HepG2 (cell line): ENCODE measurements around the gene PLCG1. TPM values are rescaled to one million over a fixed set of nuclear protein-coding genes. Genes with fewer than 3 reads are reported as not detected.
A peak's percentile ranks its signal among the peaks of the same experiment; 100 is the strongest.

ENCODE experiments used
- DR1 ChIP-seq: sonication (generic); formaldehyde crosslinking; IDR thresholded peaks from 2 replicates; pipeline ENCODE4 v1.8.0; 2021; ENCODE audit warnings: mild to moderate bottlenecking, missing genetic modification reagents, inconsistent platforms
- FOXO1 ChIP-seq: sonication (generic); formaldehyde crosslinking; IDR thresholded peaks from 2 replicates; pipeline ENCODE4 v1.4.0; 2020; ENCODE audit warnings: missing genetic modification reagents
- KLF6 ChIP-seq: IDR thresholded peaks from 2 replicates; pipeline ENCODE4 v1.8.0; 2016; ENCODE audit warnings: missing biosample characterization, missing genetic modification reagents
- MED13 ChIP-seq: sonication (generic); formaldehyde crosslinking; IDR thresholded peaks from 2 replicates; pipeline ENCODE4 v1.5.0; 2020; ENCODE audit warnings: missing genetic modification reagents
- NR3C1 ChIP-seq: sonication (generic); formaldehyde crosslinking; IDR thresholded peaks from 2 replicates; pipeline ENCODE4 v1.4.0; 2020; ENCODE audit warnings: missing genetic modification reagents
- PHF21A ChIP-seq: sonication (generic); formaldehyde crosslinking; IDR thresholded peaks from 2 replicates; pipeline ENCODE4 v1.5.0; 2020; ENCODE audit warnings: mild to moderate bottlenecking, missing genetic modification reagents
- SMAD3 ChIP-seq: sonication (generic); formaldehyde crosslinking; IDR thresholded peaks from 2 replicates; pipeline ENCODE4 v1.4.0; 2020; ENCODE audit warnings: missing genetic modification reagents
- SMARCC2 ChIP-seq: fragments of 450-650 bp; IDR thresholded peaks from 2 replicates; pipeline ENCODE4 v1.6.1; 2017; ENCODE audit warnings: antibody characterized with exemption, mild to moderate bottlenecking
- SP2 ChIP-seq: sonication (generic); formaldehyde crosslinking; IDR thresholded peaks from 2 replicates; pipeline ENCODE4 v1.5.1; 2020; ENCODE audit warnings: mild to moderate bottlenecking, missing genetic modification reagents
- SPEN ChIP-seq: sonication (generic); formaldehyde crosslinking; IDR thresholded peaks from 2 replicates; pipeline ENCODE4 v1.5.1; 2020; ENCODE audit warnings: low read depth, mild to moderate bottlenecking, missing genetic modification reagents
- TAF15 ChIP-seq: fragments of 200-400 bp; formaldehyde crosslinking; IDR thresholded peaks from one replicate; pipeline ENCODE4 v1.6.1; 2018; ENCODE audit warnings: mild to moderate bottlenecking, low read depth, low read length; ENCODE audit not compliant: poor library complexity, severe bottlenecking
- ZFP90 ChIP-seq: sonication (generic); formaldehyde crosslinking; IDR thresholded peaks from 2 replicates; pipeline ENCODE4 v1.8.0; 2022; ENCODE audit warnings: missing genetic modification reagents, mild to moderate bottlenecking, inconsistent platforms, borderline replicate concordance
- ZKSCAN1 ChIP-seq: fragments of 150-350 bp; IDR thresholded peaks from 2 replicates; pipeline ENCODE4 v1.6.1; 2014; ENCODE audit warnings: low read length
- ZMAT3 ChIP-seq: sonication (generic); formaldehyde crosslinking; conservative IDR thresholded peaks from 2 replicates; pipeline ENCODE4 v1.7.0; 2021; ENCODE audit warnings: missing genetic modification reagents
- ZNF138 ChIP-seq: sonication (generic); formaldehyde crosslinking; IDR thresholded peaks from 2 replicates; pipeline ENCODE4 v1.5.0; 2020; ENCODE audit warnings: mild to moderate bottlenecking, low read depth, missing genetic modification reagents
- ZNF205 ChIP-seq: IDR thresholded peaks from 2 replicates; pipeline ENCODE4 v1.6.1; 2018; ENCODE audit warnings: missing biosample characterization, missing genetic modification reagents
- ZNF598 ChIP-seq: sonication (generic); formaldehyde crosslinking; IDR thresholded peaks from 2 replicates; pipeline ENCODE4 v1.5.1; 2020; ENCODE audit warnings: mild to moderate bottlenecking, missing genetic modification reagents, borderline replicate concordance
- ZNF672 ChIP-seq: sonication (generic); formaldehyde crosslinking; IDR thresholded peaks from 2 replicates; pipeline ENCODE4 v1.8.1; 2022; ENCODE audit warnings: missing genetic modification reagents
- polyA plus RNA-seq, 8 experiments: library from polyadenylated mRNA; depleted of rRNA in 3 of 8; stranded (reverse) in 7 of 8; unstranded in 1 of 8; fragments of >200 nt; fragmentation: Illumina TruSeq in 4 of 8; extraction: Trizol in 4 of 8; gene quantifications; 2 replicates each; pipeline versions ENCODE4 v1.2.1 to v1.2.3, GENCODE V29; 2011 to 2016; ENCODE audit warnings: low read depth in 4 of 8, missing spikeins in 1 of 8, mixed read lengths in 1 of 8; ENCODE audit not compliant: insufficient read depth in 1 of 8
- total RNA-seq, 5 experiments: library from RNA; depleted of rRNA; stranded (reverse); fragments of >200 nt; fragmentation: Illumina TruSeq; extraction: Trizol; gene quantifications; 2 replicates each; pipeline ENCODE4 v1.2.3, GENCODE V29; 2016; ENCODE audit warnings: low read depth in 1 of 5
- TF ChIP-seq, protein P1 (sequence below): sonication (generic); formaldehyde crosslinking; IDR thresholded peaks from 2 replicates; pipeline ENCODE4 v1.4.0; 2020; ENCODE audit warnings: missing genetic modification reagents
- TF ChIP-seq, protein P2 (sequence below): sonication (generic); formaldehyde crosslinking; IDR thresholded peaks from 2 replicates; pipeline ENCODE4 v1.5.1; 2020; ENCODE audit warnings: mild to moderate bottlenecking, missing genetic modification reagents, borderline replicate concordance

Gene PLCG1
- total and polyA plus RNA-seq, 2 of the 13 experiments (the other 11 are each of a cell fraction or from before 2014, with no cell fraction given) = 85.3 to 158 TPM

DNA sequence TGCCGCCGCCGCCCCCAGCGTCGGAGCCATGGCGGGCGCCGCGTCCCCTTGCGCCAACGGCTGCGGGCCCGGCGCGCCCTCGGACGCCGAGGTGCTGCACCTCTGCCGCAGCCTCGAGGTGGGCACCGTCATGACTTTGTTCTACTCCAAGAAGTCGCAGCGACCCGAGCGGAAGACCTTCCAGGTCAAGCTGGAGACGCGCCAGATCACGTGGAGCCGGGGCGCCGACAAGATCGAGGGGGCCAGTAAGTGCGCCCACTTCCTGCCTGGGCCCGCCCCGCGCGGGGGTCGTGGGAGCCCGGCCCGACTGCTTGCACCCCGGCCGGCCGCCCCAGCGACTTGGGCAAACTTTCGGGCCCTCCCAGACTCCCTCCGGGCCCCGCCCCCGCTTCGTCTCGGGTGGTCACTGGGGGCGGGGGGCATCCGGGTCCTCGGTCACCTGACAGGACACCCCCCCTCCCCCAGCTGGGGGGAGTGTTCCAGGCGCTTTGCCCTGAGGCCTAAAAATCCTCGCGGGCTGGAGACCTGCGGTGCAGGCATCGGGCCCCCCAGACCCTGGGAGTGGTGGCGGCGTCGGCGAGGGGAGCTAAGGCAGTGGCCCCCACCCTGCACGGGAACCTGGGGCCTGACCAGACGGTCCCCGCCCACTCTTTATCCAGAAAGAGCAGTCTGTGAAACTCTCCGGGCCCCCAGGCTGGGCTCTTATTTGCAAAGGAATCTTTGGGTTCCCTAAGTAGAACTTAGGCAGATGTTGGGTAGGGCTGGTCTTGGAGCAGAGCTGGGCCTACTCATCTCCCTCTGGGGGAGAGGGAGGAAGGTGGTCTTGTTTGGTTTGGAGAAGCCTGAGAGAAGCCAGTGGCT lies 501 bp downstream of the PLCG1 start (continued):
- TF ChIP-seq, protein P1, sequence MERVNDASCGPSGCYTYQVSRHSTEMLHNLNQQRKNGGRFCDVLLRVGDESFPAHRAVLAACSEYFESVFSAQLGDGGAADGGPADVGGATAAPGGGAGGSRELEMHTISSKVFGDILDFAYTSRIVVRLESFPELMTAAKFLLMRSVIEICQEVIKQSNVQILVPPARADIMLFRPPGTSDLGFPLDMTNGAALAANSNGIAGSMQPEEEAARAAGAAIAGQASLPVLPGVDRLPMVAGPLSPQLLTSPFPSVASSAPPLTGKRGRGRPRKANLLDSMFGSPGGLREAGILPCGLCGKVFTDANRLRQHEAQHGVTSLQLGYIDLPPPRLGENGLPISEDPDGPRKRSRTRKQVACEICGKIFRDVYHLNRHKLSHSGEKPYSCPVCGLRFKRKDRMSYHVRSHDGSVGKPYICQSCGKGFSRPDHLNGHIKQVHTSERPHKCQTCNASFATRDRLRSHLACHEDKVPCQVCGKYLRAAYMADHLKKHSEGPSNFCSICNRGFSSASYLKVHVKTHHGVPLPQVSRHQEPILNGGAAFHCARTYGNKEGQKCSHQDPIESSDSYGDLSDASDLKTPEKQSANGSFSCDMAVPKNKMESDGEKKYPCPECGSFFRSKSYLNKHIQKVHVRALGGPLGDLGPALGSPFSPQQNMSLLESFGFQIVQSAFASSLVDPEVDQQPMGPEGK (CRISPR knock-in tag) = peak; percentile 99
- TF ChIP-seq ZNF672 (CRISPR knock-in tag) (no peak; the same call in 1 of the 2 replicates), SMARCC2 (no peak), SP2 (peak; percentile 52; the same call in 1 of the 2 replicates), ZKSCAN1 (no peak), ZFP90 (peak; percentile 69; the same call in 1 of the 2 replicates), ZNF138 (CRISPR knock-in tag) (no peak), MED13 (CRISPR knock-in tag) (no peak; the same call in 1 of the 2 replicates), NR3C1 (CRISPR knock-in tag) (0 out of 2 replicates have a peak, but pooled peaks have one; percentile 53), FOXO1 (CRISPR knock-in tag) (peak; percentile 44; the same call in 1 of the 2 replicates), KLF6 (CRISPR knock-in tag) (no peak; the same call in 1 of the 2 replicates), ZNF205 (CRISPR knock-in tag) (peak; percentile 49; the same call in 1 of the 2 replicates), DR1 (CRISPR knock-in tag) (peak; percentile 51; the same call in 1 of the 2 replicates), ZNF598 (CRISPR knock-in tag) (0 out of 2 replicates have a peak, but pooled peaks have one; percentile 31), ZMAT3 (0 out of 2 replicates have a peak, but pooled peaks have one; percentile 52), TAF15 (no peak), SMAD3 (CRISPR knock-in tag) (peak; percentile 12; the same call in 1 of the 2 replicates), SPEN (CRISPR knock-in tag) (peak; percentile 98), PHF21A (CRISPR knock-in tag) (0 out of 2 replicates have a peak, but pooled peaks have one; percentile 13)
- TF ChIP-seq, protein P2, sequence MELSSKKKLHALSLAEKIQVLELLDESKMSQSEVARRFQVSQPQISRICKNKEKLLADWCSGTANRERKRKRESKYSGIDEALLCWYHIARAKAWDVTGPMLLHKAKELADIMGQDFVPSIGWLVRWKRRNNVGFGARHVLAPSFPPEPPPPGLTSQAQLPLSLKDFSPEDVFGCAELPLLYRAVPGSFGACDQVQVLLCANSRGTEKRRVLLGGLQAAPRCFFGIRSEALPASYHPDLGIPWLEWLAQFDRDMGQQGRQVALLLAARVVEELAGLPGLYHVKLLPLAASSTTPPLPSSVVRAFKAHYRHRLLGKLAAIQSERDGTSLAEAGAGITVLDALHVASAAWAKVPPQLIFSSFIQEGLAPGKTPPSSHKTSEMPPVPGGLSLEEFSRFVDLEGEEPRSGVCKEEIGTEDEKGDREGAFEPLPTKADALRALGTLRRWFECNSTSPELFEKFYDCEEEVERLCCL (CRISPR knock-in tag) = no peak
